PC-9 (cell line): ENCODE data around the gene KRT4.

Experiments
- EZH2 ChIP-seq: fragments of 200-600 bp; sonication (generic); IDR thresholded peaks from 2 replicates; pipeline ENCODE4 v1.8.0; 2017; ENCODE audit warnings: antibody characterized with exemption, low read depth
- TF ChIP-seq, protein P1 (sequence below): fragments of 200-600 bp; sonication (generic); conservative IDR thresholded peaks from 2 replicates; pipeline ENCODE4 v1.6.1; 2017; ENCODE audit warnings: mixed run types, antibody characterized with exemption, mild to moderate bottlenecking, moderate library complexity

DNA sequence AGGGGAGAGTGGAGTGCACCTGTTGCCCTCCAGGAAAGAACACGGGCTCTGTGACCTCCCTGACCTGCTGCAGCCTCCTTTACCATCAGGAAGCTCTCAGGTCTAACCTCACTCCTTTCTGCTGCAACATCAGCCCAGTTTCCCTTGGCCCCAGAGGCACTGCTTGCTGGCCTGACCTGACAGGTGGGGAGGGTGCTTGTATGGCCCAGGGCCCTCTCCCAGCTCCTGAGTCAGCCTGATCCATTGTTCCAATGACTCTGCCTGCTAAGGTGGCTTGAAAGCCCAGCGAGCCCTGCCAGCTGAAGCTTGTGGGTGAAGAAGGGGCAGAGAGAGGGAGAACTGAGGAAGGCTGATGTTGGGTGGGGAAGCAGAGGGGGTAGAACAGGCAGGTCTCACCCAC is 48.1 kb upstream of the KRT4 start:
- TF ChIP-seq, protein P1, sequence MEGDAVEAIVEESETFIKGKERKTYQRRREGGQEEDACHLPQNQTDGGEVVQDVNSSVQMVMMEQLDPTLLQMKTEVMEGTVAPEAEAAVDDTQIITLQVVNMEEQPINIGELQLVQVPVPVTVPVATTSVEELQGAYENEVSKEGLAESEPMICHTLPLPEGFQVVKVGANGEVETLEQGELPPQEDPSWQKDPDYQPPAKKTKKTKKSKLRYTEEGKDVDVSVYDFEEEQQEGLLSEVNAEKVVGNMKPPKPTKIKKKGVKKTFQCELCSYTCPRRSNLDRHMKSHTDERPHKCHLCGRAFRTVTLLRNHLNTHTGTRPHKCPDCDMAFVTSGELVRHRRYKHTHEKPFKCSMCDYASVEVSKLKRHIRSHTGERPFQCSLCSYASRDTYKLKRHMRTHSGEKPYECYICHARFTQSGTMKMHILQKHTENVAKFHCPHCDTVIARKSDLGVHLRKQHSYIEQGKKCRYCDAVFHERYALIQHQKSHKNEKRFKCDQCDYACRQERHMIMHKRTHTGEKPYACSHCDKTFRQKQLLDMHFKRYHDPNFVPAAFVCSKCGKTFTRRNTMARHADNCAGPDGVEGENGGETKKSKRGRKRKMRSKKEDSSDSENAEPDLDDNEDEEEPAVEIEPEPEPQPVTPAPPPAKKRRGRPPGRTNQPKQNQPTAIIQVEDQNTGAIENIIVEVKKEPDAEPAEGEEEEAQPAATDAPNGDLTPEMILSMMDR: no peak
- TF ChIP-seq EZH2: no peak
